Kidney capillary endothelial cell (primary cell): Measurements from ENCODE around the gene TRIOBP.

ENCODE experiments used
- DNase-seq: peaks from one replicate; pipeline ENCODE4 v3.0.0-alpha.2; 2018; ENCODE audit warnings: low spot score

Gene TRIOBP

GRCh38 chr22:37749226-37749625 lies 52.4 kb downstream of the TRIOBP start:
- DNase-seq: no peak

DNA sequence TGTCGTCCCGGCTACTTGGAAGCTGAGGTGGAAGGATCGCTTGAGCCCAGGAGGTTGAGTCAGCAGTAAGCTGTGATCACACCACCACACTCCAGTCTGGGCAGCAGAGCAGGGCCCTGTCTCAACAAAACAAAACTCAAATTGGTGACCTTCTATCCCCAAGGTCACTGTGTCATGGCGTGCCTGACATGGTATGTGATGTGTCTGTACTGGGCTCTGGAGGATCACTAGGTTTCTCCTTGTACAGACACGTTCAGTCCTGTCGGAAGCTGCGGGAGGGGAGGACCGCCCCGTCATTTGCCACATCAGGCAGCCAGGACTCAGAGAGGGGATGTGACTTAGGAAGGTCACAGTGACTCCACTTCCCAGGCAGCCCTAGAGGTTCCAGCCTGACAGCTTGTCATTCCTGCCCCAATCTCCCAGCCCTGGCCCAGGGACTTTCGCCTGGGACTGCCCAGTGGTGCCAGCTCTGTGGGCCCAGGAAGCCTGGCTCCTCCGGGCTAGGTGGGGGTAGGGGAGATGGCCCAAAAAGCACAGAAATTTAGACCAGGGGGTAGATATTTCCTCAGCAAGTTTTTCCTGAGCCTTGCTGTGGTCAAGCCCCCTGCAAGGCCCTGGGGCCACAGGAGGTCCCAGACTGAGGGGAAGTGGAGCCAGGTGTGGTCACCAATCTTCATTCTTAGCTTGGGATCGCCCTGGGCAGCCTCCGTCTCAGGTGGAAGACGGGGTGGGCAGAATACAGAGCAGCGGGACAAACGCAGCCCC lies 53.2 kb downstream of the TRIOBP start:
- peak; percentile 81 for DNase-seq

DNA sequence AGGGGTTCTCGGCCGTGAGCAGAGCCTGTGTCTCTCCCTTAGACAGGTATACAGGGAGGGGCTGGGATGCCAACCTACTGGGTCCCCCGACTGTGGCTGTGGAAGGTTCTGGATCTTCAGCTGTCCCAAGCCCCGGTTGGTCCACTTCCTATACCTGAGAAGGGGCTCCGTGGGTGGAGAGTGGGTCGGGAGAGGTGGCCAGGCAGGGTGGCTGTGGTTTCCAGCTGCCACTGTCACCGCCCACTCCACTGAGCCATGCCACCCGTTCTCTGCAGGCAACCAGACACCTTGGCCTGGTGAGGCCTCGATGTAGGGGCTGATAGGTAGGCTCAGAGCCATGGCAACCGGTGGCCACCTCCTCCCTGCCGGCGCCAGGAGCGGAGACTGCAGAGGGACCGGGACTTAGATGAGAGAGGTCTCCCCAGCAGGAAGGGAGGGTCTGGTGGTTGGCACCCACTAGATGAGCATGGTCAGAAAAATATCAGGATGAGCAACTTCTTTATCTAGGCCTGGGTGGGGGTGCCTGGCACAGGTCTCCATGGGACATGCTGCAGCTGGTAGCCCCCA lies 53.8 kb downstream of the TRIOBP start:
- no peak for DNase-seq

DNA sequence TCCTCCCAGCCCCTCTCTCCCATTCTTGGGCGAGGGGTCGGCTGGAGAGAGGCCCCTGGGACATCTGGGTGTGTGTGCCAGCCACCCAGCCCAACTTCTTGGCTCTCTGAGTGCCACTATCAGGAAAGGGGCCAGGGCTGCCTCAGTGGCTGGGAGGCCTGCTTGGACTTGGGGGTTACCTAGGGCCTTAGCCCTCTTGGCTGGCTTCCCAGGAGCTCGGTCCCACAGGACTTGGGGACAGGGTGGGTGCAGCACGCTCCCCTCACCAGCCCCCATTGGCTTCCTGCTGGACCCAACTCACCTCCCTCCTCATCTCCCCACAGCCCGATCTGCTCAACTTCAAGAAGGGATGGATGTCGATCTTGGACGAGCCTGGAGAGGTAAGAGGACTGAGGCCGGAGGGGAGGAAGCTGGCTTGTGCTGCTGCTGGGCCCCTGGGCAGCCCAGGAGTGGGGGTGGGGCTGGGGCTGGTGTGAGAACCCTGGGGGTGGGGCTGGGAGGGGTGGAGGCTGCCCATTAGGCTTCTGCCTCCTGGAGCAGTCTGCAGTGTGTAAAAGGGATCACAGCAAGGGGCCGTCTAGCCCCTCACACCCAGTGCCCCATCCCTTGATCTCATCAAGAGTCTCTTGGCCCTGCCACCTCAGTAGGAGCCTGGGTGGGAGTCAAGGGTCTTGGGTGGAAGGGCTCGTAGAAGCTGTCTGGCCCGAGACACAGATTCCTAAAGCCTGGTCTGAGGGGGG lies 54.8 kb downstream of the TRIOBP start:
- DNase-seq: no peak

DNA sequence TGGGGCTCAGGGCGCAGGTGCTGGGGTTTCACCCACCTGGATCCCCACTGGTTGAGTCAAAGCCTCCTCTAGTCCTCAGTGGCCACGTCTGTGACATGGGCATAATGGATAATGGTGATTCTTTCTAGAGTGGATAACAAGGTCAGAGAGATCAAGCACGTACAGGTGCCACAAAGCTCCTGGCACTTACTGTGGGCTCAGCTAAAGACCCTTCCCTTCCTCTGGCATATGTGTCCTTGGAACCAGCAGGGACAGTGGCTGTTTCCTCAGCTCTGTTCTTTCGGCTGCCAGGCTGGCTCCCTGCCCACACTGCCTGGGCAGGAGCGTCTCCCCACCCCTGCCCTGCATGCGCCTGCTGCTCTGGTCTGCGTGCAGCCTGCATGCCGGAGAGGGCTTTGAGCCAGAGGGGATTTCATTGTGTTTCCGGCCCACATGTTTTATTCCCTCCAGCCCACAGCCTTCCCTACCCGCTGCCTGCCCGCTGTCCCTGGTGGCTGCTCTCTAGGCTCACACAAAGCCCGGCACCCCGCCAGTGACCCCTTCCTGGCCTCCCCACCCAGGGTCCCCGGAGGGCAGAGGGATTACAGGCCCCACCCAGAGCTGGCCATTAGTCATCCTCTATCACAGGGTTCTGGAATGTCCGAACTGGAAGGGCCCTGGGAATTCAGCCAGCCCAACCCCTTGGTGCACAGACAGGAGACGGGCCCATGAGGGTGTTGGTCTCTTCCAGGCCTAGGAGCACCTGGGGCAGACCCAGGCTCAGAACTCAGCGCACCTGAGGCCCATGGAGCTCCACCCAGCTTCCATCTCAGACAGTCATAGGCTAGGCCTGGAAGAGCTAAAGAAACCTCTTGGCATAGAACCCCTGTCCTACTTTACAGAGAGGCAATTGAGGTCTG lies 55.6 kb downstream of the TRIOBP start:
- DNase-seq: peak; percentile 83

DNA sequence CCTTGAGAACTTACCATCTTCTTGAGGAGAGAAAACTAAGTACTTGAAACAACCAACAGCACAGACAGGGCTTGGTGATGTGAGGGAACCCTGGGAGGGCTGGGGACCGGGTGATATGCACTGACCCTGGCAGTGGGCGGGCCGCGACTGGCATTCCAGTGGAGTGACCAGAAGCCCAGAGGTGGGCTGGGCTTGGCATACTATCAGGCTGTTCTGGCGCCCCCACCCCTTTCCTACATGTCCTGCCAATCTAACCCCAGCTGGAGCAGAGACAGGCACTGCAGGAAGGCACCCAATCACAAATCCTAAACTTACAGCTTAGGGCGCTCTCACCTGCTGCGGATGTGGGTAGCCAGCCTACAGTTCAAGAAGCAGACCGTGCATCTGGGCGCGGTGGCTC lies 56.9 kb downstream of the TRIOBP start:
- DNase-seq: no peak

- DNase-seq: no peak
Measured at GRCh38 chr22:37757663-37758062, 60.8 kb downstream of the TRIOBP start.

DNA sequence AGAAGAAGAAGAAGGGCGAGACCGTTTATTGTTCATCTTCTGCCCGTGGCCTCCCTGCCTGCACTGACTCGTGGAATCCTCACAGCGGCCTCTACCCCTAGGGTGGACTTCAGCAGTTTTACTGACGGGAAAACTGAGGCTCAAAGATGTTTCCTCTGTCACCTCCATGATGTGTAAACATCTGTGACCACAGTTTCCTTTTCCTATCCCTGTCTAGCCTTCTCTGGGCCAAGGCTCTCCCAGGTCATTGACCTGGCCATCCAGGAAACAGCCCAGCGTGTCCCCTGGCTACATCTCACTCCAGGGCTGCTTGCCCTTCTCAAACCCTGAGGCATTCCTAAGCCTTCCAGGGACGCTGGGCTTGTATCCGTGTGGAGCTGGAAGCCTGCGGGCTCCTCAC lies 61.8 kb downstream of the TRIOBP start:
- peak; percentile 69 for DNase-seq

GRCh38 chr22:37759281-37759680 lies 62.4 kb downstream of the TRIOBP start:
- DNase-seq: no peak

DNA sequence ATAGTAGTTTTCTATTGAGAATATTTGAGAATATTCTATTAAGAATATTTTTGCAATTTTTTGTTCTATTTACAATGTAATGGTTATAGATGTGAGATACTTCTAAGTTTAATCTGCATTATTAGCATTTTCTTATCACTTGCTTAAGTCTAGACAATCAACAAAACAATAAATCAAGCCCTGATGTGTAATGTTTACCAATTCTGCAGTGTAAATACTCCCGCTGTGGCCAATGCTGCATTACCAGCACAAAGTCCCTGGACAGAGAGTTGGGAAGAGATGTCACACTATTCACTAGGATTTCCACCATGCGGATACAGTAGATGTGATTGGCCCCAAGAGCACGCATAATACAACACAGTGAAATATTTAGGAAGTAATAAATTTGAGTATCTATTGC lies 63.3 kb downstream of the TRIOBP start:
- DNase-seq: no peak

GRCh38 chr22:37762389-37762836 lies 65.6 kb downstream of the TRIOBP start:
- no peak for DNase-seq

- no peak for DNase-seq
Measured at GRCh38 chr22:37763012-37763411, 66.2 kb downstream of the TRIOBP start.

GRCh38 chr22:37763652-37764051 lies 66.8 kb downstream of the TRIOBP start:
- DNase-seq: no peak

DNA sequence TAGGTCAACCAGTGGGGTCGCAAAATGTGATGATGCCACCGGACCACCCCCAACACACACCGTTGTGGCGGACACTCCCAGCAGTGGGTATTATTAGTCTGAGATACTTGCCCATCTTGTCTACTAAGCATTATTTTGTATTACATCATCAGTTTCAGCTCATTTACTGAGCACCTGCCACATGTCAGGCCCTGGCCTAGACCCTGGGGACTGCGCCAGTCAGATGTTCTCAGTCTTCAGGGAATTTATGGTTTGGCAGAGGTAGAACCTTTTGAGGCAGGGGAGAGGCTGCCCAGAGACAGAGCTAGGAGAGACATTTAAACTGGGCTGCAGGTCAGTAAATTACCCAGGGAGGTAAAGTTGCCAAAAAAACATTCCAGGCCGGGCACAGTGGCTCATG lies 67.8 kb downstream of the TRIOBP start:
- no peak for DNase-seq

GRCh38 chr22:37765498-37765897 lies 68.7 kb downstream of the TRIOBP start:
- DNase-seq: no peak

GRCh38 chr22:37765953-37766576 lies 69.2 kb downstream of the TRIOBP start:
- no peak for DNase-seq

DNA sequence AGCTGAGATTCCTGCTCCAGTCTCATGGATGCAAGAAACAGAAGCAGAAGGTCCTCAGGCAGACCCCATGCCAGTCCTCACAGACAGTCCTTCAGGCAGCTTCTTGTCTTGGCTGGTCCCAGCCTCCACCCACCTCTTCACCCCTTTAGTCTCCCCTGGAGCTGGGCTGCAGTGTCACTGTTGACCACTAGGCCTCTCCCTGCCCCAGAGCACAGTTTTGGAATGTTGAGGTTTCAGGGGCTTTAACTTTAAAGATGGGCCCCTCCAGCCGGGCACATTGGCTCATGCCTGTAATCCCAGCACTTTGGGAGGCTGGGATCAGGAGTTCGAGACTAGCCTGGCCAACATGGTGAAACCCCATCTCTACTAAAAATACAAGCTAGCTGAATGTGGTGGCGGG lies 71.4 kb downstream of the TRIOBP start:
- DNase-seq: no peak

DNA sequence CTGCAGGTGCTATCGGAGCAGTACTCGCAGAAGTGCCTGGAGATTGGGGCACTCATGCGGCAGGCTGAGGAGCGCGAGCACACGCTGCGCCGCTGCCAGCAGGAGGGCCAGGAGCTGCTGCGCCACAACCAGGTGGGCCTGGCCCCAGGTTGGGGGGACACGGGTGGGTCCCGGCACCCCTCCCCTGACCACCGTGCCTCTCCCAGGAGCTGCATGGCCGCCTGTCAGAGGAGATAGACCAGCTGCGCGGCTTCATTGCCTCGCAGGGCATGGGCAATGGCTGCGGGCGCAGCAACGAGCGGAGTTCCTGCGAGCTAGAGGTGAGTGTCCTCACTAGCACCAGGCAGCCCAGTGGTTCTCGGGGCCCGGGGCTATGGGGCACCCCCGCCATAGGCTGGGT lies 72.2 kb downstream of the TRIOBP start:
- no peak for DNase-seq

GRCh38 chr22:37771081-37771480 lies 74.2 kb downstream of the TRIOBP start:
- no peak for DNase-seq

DNA sequence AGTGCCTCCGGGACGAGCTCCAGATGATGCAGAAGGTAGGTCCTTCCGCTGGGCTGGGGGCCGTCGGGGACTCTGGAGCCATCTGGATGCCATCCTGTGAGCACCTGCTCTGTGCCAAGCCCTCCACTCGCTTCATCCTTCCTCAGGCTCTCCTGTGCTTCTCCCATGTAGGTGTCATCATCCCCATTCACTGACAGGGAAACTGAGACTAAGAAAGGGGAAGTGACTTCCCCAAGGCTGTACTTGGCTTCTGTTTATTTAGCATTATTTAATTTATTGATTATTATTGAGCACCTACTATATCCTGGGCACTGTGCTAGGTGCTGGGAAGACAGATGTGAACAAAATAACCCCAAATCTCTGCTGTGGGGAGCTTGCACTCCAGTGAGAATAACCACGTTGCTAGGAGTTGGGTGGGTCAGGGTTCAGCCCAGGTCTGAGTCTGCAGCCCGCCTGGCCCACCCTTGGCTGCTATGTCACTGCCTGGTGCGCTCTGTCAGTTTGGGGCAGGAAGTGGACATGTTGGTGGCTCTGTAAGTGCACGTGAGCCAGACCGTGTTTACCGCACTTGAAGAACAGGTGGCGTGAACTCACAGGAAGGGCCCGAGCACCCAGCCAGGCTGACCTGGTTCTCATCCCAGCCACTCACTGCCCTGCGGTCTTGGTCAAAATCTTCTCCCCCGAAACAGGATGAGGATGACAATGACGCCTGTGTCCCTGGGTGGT lies 75.0 kb downstream of the TRIOBP start:
- DNase-seq: no peak

- DNase-seq: no peak
Measured at GRCh38 chr22:37774728-37775127, 77.9 kb downstream of the TRIOBP start.
